GM21367 (cell line): ENCODE results near the gene GIPC1.

Source experiments
- ATAC-seq: cut with Tn5 transposase; IDR thresholded peaks from one replicate; pipeline ENCODE4 v1.9.1; 2021; ENCODE audit not compliant: unreplicated experiment

The GIPC1 gene

DNA sequence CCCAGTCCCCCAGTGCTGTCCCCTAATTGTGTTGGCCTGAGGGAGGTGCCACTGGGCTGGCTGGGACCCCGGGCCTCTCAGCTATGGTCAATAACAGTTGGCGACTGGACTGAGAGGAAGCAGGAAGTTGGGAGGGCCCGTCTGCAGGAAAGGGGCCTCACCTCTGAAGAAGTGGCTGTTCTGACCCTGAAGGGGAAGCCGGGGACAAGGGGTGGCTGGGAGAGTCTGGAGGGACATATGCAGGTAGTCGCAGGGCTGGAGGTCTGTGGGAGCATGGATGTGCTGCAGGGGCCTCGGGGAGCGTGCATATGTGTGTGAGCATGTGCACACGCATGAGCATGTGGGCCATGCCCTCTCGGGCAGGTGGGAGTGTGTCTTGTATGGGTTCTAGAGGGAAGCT is 56.9 kb downstream of the GIPC1 start:
- no peak for ATAC-seq

DNA sequence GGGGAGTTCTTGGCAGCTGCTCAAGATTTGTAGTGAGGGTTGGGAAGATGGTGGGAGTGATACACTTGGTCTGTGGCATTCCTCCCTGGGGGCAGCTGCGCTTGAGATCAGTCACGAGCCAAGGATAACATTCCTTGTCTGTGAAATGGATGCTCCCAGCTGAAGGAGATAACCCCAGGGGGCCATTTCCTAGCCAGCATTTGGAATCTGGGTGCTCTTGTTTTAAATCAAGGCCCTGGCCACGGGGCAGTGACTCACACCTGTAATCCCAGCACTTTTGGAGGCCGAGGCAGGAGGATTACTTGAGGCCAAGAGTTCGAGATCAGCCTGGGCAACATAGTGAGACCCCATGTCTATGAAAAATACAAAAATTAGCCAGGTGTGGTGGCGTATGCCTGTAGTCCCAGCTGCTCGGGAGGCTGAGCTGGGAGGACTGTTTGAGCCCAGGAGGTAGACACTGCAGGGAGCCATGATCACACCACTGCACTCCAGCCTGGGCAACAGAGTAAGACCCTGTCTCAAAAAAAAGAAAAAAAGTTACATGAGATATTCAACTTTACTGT is 58.3 kb downstream of the GIPC1 start:
- ATAC-seq, result no peak

GRCh38 chr19:14435320-14436050 is 60.4 kb downstream of the GIPC1 start:
- no peak for ATAC-seq

DNA sequence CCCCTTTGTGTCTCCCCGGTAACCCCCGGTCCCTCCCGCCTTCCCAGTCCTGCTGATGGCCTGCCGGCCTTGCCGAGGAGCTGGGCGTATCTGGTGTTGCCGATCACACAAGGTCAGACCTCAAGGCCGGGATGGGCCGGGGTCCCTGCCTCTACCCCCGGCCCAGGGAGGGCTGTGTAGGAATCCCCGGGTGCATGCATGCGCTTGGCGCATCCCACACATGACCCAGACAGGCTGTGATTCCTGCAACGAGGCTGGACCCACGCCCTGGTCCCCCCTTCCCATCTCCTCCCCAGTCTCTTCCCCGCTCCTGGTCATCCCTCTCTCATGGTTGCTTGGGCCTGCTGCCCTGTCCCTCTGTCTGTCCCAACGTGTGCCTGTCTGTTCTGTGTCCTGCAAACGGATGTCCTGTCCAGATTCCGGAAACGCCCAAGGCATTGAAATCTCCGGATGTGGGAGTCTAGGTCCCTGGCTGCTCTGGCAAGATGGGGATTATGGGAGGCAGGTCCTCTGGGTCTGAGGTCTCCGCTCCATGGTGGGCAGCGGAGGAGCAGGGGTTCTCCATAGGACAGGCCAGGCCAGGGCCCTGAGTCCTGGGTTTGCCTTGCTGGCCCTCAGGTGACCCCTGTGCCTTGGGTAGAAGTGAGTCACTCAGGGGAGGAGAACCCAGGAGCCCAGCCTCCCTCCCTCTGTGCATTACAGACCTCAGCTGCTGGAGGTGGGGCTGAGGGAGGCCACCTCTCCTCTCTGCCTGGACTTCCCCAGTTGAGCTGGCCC is 61.2 kb downstream of the GIPC1 start:
- ATAC-seq, result no peak

DNA sequence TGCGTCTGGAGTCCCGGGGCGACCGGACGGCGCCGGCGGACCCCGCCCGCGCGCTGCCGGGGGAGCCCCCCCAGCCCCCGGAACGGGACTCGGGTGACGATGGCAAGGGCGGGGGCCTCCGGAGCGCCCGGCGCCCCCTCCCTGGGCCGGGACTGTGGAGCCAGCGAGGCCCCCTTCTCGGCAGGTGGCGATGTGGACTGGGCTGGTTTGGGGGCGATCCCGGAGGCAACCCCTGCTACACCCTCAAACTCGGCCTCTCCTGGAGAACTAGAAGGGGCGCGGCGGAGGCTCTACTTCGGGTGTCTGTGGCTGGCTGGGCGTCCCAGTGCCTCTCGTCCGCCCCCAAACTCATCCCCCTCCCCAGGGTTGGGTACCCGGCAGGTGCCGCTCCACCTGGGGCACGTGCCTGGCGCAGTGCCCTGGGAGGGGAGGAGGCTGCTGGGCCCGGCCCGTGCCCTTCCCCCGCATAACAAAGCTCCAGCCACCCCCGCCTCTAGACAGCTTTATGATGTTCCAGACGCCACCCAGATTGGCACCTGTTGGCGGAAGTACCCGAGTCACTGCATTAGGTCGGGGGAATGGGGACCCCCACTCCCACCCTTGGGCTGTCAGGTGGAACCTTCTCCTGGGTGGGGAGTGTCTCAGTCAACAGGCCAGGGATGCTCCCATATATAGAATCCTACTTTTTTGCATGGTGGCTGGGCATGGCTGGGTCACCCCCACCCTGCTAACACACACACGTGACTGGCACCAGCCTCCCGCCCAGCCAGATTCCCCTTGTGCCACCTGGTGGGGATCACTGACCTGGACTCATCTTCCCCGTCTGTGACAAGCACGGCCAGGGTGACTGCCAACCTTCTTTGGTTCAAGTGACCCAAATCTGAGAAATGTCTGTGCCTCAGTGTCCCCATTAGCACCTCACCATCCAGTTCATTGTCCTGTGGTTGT is 62.1 kb downstream of the GIPC1 start:
- ATAC-seq, result no peak

GRCh38 chr19:14432791-14433553 is 63.0 kb downstream of the GIPC1 start, which contains the start of gene PKN1:
Gene PKN1, plus strand, starts transcription at chr19:14433306. Its CDS starts 216 bp downstream, at chr19:14433522.
- no peak for ATAC-seq

DNA sequence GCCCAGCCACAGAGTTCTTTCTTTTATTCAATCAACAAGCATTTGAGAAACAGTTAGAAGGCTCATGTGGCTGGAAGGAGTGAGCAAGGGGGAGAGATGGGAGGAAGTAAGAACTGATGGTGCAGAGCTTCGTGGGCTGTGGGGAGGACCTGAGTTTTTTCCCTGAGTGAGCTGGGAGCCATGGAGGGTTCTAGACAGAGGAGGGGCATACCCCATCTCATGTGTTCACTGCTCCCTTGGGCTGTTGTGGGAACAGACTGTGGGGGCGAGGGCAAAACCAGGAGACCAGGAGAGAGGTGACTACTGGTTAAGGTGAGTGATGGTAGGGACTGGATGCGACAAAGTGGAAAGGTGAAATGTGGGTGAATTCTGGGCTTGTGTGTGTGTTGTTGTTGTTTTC is 65.2 kb downstream of the GIPC1 start:
- ATAC-seq, result no peak

DNA sequence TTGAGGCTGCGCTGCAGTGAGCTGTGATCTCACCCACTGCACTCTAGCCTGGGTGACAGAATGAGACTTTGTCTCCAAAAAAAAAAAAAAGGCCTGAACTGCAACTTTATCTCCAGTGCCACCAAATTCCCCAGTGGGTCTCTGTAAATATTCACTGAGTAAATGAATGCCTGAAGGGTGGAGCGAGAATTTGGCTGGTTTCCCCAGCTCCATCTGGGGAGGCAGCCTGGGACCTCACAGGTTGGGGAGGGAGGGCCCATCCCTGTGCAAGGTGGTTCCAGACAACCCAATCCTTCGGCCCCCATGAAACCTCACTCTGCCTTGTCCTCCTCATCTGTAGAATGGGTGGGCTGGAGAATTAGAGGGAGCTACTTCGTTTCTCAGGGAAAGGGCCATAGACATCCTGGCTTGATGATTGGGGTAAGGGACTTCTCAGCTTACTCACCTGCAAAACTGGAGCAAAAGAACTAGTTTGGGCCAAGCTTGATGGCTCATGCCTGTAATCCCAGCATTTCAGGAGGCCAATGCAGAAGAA is 67.0 kb downstream of the GIPC1 start:
- ATAC-seq, result no peak
